DMS114 treated with DMSO at 0.1 percent for 48 hours (cell line): Measurements from ENCODE around the gene PCDHB12.
"Not testable (repeated sequence)": the region's sequence is repeated elsewhere in the genome, so short reads cannot be mapped to it uniquely, and the experiment has no call there.

Source experiments
- DNase-seq: peaks from one replicate; lab custom pipeline; 2025; ENCODE audit not compliant: unreplicated experiment; lab: John Stamatoyannopoulos, UW

The PCDHB12 gene

GRCh38 chr5:141208478-141208877 is at the start of gene PCDHB12:
PCDHB12 (plus strand) TSS chr5:141208719; CDS start chr5:141208908, 189 bp downstream.
- DNase-seq = no peak

DNA sequence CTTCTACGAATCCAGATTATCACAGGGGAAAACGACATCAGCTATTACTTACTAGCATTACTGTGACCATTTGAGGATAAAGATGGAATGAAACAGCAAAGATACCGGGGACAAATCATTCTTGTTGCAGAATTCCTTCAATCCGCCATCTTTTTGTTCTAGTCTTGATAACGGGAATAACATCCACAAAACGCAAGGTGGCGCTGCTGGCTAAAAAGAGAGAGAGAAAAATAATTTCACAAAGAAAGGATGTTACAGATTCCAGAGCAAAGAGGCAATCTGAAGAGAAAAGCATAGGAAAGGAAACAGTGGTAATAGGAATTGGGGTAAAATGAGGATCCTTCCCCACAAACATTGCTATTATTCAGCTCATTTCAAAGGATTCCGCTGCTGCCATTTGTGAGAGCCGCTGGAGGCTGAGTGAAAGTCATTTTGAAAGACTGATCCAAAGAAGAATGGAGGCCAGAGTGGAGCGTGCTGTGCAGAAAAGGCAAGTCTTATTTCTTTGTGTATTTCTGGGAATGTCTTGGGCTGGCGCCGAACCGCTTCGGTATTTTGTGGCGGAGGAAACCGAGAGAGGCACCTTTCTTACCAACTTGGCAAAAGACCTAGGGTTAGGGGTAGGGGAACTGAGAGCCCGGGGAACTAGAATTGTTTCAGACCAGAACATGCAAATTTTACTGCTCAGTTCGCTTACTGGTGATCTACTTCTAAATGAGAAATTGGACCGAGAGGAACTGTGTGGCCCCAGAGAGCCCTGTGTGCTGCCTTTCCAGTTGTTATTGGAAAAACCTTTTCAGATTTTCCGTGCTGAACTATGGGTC is 35.9 kb upstream of the PCDHB12 start, which contains the start of gene PCDHB7:
Gene PCDHB7, plus strand, starts transcription at position 264 of the 824 bp plus-strand sequence. Its CDS starts 192 bp downstream, at position 456.
- no peak for DNase-seq

GRCh38 chr5:141174291-141175104 is 34.0 kb upstream of the PCDHB12 start:
- DNase-seq = not testable (repeated sequence)

GRCh38 chr5:141175933-141176332 is 32.6 kb upstream of the PCDHB12 start:
- no peak for DNase-seq

DNA sequence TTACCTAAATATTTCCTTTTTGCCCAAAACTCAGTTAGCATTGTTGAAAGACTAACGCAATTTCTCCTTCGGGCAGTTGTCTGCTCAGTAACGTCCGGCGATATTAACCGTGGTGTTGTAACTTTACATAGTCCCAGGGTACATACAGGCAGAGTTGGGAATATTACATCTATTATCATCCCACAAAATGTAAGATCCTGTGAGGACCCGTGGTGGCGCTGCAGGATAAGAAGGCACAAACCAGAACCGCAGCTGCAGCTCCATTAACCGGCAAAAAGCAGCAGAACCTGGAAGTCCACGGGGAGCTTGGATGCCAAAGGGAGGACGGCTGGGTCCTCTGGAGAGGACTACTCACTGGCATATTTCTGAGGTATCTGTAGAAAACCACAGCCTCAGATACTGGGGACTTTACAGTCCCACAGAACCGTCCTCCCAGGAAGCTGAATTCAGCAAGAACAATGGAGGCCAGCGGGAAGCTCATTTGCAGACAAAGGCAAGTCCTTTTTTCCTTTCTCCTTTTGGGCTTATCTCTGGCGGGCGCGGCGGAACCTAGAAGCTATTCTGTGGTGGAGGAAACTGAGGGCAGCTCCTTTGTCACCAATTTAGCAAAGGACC is 30.8 kb upstream of the PCDHB12 start, which contains the start of gene PCDHB8:
Gene PCDHB8, plus strand, starts transcription at position 214 of the 615 bp plus-strand sequence. Its CDS starts 245 bp downstream, at position 459.
- peak; percentile 79 for DNase-seq

GRCh38 chr5:141179371-141179770 is 29.1 kb upstream of the PCDHB12 start:
- not testable (repeated sequence) for DNase-seq

DNA sequence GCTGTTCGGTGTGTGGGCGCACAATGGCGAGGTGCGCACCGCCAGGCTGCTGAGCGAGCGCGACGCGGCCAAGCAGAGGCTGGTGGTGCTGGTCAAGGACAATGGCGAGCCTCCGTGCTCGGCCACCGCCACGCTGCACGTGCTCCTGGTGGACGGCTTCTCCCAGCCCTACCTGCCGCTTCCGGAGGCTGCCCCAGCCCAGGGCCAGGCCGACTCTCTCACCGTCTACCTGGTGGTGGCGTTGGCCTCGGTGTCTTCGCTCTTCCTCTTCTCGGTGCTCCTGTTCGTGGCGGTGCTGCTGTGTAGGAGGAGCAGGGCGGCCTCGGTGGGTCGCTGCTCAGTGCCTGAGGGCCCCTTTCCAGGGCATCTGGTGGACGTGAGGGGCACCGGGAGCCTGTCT is 28.6 kb upstream of the PCDHB12 start:
- DNase-seq = not testable (repeated sequence)

DNA sequence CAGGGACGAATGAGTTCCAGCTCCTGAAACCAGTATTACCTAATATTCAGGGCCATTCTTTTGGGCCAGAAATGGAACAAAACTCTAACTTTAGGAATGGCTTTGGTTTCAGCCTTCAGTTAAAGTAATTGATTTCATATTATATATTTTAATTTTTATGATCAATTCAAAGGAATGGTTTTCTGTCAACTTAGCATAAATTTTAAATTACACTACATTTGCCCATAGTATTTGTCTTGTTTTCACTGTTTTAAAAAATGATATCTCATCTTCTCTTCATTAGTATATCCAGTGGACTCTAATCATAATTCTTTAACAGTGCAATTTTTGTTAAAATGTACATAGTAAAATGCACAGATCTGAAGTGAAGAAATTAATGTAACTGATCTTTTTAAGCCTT is 28.2 kb upstream of the PCDHB12 start:
- no peak for DNase-seq

GRCh38 chr5:141182248-141182647 is 26.3 kb upstream of the PCDHB12 start, which contains the start of gene PCDHB16:
PCDHB16 (plus strand) TSS chr5:141182387; CDS start chr5:141182560, 173 bp downstream.
- peak; percentile 34 for DNase-seq

- not testable (repeated sequence) for DNase-seq
These were observed 24.2 kb upstream of the PCDHB12 start for GRCh38 chr5:141184117-141184855.

DNA sequence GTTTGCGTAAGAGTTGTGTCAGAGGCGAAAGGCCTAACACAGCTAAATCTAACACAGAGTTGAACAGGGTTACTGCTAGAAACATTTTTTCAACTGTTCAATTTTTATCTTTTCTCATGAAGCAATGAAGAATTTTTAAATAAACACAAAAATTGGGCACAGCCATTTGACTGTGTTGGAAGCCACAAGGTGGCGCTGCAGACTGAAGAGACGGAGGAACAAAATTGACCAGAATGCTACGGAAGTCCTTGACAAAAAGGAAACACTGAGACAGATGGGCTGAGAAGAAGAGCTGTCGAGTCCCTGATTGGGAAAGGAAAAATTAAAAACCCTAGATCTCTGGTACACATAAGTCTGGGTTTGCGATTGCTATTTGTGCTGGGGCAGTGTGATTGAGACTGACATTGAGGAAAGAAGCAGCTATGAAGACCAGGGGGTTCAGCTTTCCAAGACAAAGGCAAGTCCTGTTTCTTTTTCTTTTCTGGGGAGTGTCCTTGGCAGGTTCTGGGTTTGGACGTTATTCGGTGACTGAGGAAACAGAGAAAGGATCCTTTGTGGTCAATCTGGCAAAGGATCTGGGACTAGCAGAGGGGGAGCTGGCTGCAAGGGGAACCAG is 21.5 kb upstream of the PCDHB12 start, which contains the start of gene PCDHB9:
Gene PCDHB9, plus strand, starts transcription at position 265 of the 616 bp plus-strand sequence. Its CDS starts 158 bp downstream, at position 423.
- peak; percentile 74 for DNase-seq

DNA sequence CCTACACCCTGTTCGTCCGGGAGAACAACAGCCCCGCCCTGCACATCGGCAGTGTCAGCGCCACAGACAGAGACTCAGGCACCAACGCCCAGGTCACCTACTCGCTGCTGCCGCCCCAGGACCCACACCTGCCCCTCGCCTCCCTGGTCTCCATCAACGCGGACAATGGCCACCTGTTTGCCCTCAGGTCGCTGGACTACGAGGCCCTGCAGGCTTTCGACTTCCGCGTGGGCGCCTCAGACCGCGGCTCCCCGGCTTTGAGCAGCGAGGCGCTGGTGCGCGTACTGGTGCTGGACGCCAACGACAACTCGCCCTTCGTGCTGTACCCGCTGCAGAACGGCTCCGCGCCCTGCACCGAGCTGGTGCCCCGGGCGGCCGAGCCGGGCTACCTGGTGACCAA is 19.8 kb upstream of the PCDHB12 start:
- not testable (repeated sequence) for DNase-seq

DNA sequence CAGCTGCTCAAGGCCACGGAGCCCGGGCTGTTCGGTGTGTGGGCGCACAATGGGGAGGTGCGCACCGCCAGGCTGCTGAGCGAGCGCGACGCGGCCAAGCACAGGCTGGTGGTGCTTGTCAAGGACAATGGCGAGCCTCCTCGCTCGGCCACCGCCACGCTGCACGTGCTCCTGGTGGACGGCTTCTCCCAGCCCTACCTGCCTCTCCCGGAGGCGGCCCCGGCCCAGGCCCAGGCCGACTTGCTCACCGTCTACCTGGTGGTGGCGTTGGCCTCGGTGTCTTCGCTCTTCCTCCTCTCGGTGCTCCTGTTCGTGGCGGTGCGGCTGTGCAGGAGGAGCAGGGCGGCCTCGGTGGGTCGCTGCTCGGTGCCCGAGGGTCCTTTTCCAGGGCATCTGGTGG is 19.4 kb upstream of the PCDHB12 start:
- not testable (repeated sequence) for DNase-seq

DNA sequence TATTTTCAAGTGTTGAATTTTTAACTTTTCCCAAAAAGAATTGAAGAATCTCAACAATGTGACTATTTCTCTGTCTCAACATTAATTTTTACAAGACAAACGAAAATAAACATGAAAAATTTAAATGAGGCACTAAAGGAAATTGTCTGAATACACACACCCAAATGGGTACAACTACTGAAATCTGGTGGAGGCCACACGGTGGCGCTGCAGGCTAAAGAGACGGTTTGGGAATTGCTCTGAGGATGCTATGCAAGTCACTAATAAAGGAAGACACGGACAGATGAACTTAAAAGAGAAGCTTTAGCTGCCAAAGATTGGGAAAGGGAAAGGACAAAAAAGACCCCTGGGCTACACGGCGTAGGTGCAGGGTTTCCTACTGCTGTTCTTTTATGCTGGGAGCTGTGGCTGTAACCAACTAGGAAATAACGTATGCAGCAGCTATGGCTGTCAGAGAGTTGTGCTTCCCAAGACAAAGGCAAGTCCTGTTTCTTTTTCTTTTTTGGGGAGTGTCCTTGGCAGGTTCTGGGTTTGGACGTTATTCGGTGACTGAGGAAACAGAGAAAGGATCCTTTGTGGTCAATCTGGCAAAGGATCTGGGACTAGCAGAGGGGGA is 16.3 kb upstream of the PCDHB12 start, which contains the start of gene PCDHB10:
Gene PCDHB10, plus strand, starts transcription at position 244 of the 616 bp plus-strand sequence. Its CDS starts 200 bp downstream, at position 444.
- peak; percentile 71 for DNase-seq

DNA sequence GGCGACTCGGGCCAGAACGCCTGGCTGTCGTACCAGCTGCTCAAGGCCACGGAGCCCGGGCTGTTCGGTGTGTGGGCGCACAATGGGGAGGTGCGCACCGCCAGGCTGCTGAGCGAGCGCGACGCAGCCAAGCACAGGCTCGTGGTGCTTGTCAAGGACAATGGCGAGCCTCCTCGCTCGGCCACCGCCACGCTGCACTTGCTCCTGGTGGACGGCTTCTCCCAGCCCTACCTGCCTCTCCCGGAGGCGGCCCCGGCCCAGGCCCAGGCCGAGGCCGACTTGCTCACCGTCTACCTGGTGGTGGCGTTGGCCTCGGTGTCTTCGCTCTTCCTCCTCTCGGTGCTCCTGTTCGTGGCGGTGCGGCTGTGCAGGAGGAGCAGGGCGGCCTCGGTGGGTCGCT is 14.2 kb upstream of the PCDHB12 start:
- DNase-seq = not testable (repeated sequence)

- no peak for DNase-seq
These were observed 12.2 kb upstream of the PCDHB12 start for GRCh38 chr5:141196363-141196762.

DNA sequence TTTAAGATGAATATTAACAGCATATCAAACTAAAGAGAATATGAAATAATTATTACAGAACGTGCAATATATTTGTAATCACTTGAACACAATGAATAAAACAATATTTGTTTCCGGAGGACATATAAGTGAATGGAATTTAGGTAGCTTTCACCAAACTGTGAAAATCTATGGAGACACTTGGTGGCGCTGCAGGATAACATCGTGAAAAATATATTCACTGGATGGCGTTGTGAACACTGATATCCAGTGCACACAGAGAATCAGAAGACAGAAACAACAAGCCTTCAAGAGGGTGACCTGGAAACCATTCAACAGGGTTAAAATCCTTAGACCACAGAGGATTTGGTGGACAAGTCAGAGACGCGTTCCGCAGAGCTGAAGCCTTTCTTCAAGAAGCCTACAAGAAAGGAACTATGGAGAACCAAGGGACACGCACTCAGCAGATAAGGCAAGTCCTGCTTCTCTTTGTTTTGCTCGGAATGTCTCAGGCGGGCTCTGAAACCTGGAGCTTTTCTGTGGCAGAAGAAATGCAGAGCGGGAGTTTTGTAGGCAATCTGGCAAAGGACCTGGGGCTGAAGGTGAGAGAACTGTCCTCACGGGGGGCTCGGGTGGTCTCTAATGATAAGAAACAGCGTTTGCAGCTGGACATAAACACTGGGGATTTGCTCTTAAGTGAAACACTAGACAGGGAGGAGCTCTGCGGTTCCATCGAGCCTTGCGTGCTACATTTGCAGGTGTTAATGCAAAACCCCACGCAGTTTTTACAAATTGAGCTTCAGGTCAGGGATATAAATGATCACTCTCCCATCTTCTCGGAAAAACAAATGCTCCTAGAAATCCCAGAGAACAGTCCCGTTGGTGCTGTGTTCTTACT is 8.9 kb upstream of the PCDHB12 start, which contains the start of gene PCDHB11:
Gene PCDHB11, plus strand, starts transcription at position 269 of the 877 bp plus-strand sequence. Its CDS starts 148 bp downstream, at position 417.
- peak; percentile 76 for DNase-seq

DNA sequence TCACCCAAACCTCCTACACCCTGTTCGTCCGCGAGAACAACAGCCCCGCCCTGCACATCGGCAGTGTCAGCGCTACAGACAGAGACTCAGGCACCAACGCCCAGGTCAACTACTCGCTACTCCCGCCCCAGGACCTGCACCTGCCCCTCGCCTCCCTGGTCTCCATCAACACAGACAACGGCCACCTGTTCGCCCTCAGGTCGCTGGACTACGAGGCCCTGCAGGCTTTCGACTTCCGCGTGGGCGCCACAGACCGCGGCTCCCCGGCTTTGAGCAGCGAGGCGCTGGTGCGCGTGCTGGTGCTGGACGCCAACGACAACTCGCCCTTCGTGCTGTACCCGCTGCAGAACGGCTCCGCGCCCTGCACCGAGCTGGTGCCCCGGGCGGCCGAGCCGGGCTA is 7.4 kb upstream of the PCDHB12 start:
- not testable (repeated sequence) for DNase-seq
